ENCODE data around the gene NATD1. TPM values are rescaled to one million over a fixed set of nuclear protein-coding genes. Genes with fewer than 3 reads are reported as not detected.

NATD1 gene
- total RNA-seq, 2 donors from 2014 or later = 1.8 to 2.3 TPM

GRCh38 chr17:21272881-21273792 lies 19.9 kb upstream of the NATD1 start:
- ATAC-seq (replicated peaks) = no peak
- Mint-ChIP-seq H3K4me3 (no peak overlapping the region), H3K27me3 (no peaks in the 10 kb centered on the region), H3K4me1 (peaks cover 11% of the 10 kb centered on the region), H3K9me3 (no peaks in the 10 kb centered on the region), H3K27ac (no peak overlapping the region), H3K36me3 (ENCODE audit: low read depth) (no peaks in the 10 kb centered on the region)

- Mint-ChIP-seq H3K4me3 (no peak overlapping the region), H3K36me3 (ENCODE audit: low read depth) (no peaks in the 10 kb centered on the region), H3K4me1 (peaks cover 11% of the 10 kb centered on the region), H3K9me3 (no peaks in the 10 kb centered on the region), H3K27ac (no peak overlapping the region), H3K27me3 (no peaks in the 10 kb centered on the region)
- no peak for ATAC-seq (replicated peaks)
These were observed 19.0 kb upstream of the NATD1 start for GRCh38 chr17:21272250-21272649.

DNA sequence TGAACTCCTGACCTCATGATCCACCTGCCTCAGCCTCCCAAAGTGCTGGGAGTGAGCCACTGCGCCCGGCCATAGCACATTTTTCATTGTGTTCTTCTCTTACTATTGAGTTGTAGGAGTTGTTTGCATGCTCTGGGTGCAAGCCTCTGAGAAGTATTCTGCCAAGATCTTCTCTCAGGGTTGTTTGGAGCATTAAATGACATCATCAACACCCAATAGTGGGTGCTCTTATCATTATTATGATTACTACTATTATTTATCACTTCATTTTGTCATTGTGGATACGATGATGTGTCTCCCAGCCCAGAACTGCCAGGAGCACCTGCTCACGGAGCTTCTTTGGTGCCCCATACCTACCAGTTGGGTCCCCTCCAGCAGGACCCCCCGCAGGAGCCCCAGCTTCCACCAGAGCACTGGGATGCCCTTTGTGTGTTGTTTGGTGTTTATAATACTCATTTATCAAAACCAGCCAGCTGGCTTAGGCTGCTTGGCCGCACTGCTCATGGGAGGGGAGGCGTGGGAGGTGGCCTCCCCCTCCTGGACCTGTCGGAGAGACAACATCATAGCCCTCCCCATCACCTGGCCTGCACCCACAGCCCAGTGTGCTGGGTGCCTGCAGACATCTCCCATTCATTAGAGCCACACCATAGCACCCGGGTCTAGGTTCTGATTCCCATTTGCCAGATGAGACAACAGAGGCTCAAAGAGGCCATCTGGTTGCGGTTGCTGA lies 18.4 kb upstream of the NATD1 start:
- ATAC-seq (replicated peaks) = no peak
- Mint-ChIP-seq H3K9me3 (no peaks in the 10 kb centered on the region), H3K4me1 (peaks cover 11% of the 10 kb centered on the region), H3K36me3 (ENCODE audit: low read depth) (no peaks in the 10 kb centered on the region), H3K27ac (no peak overlapping the region), H3K4me3 (no peak overlapping the region), H3K27me3 (no peaks in the 10 kb centered on the region)

DNA sequence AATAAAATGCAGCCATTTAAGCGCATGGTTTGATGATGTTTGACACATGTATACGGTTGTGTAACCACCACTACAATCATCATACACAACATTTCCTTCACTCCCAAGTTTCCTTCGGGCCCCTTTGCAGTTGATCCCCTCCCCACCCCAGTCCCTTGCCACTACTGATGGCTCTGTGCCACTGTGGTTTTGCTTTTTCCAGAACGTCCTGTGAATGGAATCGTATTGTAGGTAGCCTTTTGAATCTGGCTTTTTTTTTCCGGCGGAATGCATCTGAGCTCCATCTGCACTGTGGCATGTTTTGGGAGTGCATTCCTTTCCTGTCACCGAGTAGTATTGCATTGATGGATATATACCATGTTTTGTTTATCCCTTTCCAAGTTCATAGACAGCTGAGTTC lies 16.2 kb upstream of the NATD1 start:
- H3K27ac Mint-ChIP-seq = peak overlapping the region; percentile 85
- H3K9me3 Mint-ChIP-seq = no peaks in the 10 kb centered on the region
- H3K27me3 Mint-ChIP-seq = no peaks in the 10 kb centered on the region
- H3K4me1 Mint-ChIP-seq = peaks cover 5% of the 10 kb centered on the region
- H3K36me3 Mint-ChIP-seq (ENCODE audit: low read depth) = no peaks in the 10 kb centered on the region
- no peak for ATAC-seq (replicated peaks)
- H3K4me3 Mint-ChIP-seq = no peak overlapping the region

GRCh38 chr17:21268596-21269188 lies 15.5 kb upstream of the NATD1 start:
- no peaks in the 10 kb centered on the region for H3K36me3 Mint-ChIP-seq (ENCODE audit: low read depth)
- H3K4me3 Mint-ChIP-seq = no peak overlapping the region
- no peaks in the 10 kb centered on the region for H3K9me3 Mint-ChIP-seq
- peaks cover 5% of the 10 kb centered on the region for H3K4me1 Mint-ChIP-seq
- no peaks in the 10 kb centered on the region for H3K27me3 Mint-ChIP-seq
- H3K27ac Mint-ChIP-seq = peak overlapping the region; percentile 85
- ATAC-seq (replicated peaks) = no peak

DNA sequence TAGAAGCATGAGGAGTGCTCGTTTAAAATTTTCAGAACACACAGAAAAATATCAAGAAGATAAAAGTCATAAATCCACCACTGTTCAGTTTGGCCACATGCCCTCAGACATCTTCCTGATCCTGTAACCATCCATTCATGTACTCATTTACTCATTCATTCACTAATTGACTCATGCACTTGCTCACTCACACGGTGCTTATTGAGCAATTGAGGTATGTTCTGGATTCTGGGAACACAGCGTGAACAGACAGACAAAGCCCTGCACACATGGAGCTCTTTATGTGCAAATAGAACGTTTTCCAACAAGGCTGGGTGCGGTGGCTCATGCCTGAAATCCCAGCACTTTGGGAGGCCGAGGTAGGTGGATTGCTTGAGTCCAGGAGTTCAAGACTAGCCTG lies 10.2 kb upstream of the NATD1 start:
- H3K36me3 Mint-ChIP-seq (ENCODE audit: low read depth) = no peaks in the 10 kb centered on the region
- no peak overlapping the region for H3K4me3 Mint-ChIP-seq
- peak; percentile 87 for ATAC-seq (replicated peaks)
- no peaks in the 10 kb centered on the region for H3K9me3 Mint-ChIP-seq
- no peak overlapping the region for H3K27ac Mint-ChIP-seq
- H3K27me3 Mint-ChIP-seq = no peaks in the 10 kb centered on the region
- peaks cover 9% of the 10 kb centered on the region for H3K4me1 Mint-ChIP-seq

GRCh38 chr17:21262259-21262993 lies 9.2 kb upstream of the NATD1 start:
- Mint-ChIP-seq H3K27ac (no peak overlapping the region), H3K9me3 (no peaks in the 10 kb centered on the region), H3K36me3 (ENCODE audit: low read depth) (no peaks in the 10 kb centered on the region), H3K4me3 (no peak overlapping the region), H3K4me1 (peaks cover 8% of the 10 kb centered on the region), H3K27me3 (no peaks in the 10 kb centered on the region)
- ATAC-seq (replicated peaks) = no peak

- Mint-ChIP-seq H3K9me3 (no peaks in the 10 kb centered on the region), H3K27ac (no peak overlapping the region)
These were observed 5.4 kb upstream of the NATD1 start for GRCh38 chr17:21258593-21258992.

GRCh38 chr17:21253646-21254441 lies 634 bp upstream of the NATD1 start:
- peak; percentile 26 for ATAC-seq (replicated peaks)
- Mint-ChIP-seq H3K27ac (peak overlapping the region; percentile 42), H3K4me1 (peaks cover 4% of the 10 kb centered on the region), H3K36me3 (ENCODE audit: low read depth) (no peaks in the 10 kb centered on the region), H3K4me3 (peak overlapping the region; percentile 82), H3K9me3 (no peaks in the 10 kb centered on the region), H3K27me3 (no peaks in the 10 kb centered on the region)

More at GRCh38 chr17:21258593-21258992, 5.4 kb upstream of the NATD1 start:
- no peaks in the 10 kb centered on the region for H3K36me3 Mint-ChIP-seq (ENCODE audit: low read depth)
- no peak overlapping the region for H3K4me3 Mint-ChIP-seq
- no peaks in the 10 kb centered on the region for H3K27me3 Mint-ChIP-seq
- no peak for ATAC-seq (replicated peaks)
- peaks cover 8% of the 10 kb centered on the region for H3K4me1 Mint-ChIP-seq

DNA sequence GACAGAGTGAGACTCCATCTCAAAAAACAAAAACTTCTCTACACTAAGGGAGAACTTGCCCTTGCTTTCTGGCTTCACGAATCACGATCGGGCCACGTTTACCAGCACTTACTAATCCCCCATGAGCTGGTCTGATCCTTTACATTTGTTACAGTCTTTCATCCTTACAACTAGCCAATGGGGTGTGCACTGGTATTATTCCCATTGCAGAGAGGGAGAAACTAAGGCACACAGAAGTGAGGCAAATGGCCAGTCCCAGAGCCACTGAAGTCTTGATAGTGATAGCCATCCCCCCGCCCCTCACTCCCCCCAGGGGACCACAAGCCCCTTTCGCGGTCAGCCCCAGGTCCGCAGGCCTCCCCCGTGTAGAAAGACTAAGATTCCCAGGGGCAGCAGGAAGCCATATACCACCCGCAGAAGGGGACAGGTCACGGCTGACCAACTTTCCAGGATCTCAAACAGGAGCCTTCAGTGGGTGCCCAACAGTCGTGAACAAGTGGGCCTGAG lies 868 bp downstream of the NATD1 start:
- Mint-ChIP-seq H3K36me3 (ENCODE audit: low read depth) (no peaks in the 10 kb centered on the region), H3K4me3 (peak overlapping the region; percentile 69), H3K27me3 (no peaks in the 10 kb centered on the region), H3K9me3 (no peaks in the 10 kb centered on the region), H3K4me1 (no peaks in the 10 kb centered on the region), H3K27ac (no peak overlapping the region)
- no peak for ATAC-seq (replicated peaks)

DNA sequence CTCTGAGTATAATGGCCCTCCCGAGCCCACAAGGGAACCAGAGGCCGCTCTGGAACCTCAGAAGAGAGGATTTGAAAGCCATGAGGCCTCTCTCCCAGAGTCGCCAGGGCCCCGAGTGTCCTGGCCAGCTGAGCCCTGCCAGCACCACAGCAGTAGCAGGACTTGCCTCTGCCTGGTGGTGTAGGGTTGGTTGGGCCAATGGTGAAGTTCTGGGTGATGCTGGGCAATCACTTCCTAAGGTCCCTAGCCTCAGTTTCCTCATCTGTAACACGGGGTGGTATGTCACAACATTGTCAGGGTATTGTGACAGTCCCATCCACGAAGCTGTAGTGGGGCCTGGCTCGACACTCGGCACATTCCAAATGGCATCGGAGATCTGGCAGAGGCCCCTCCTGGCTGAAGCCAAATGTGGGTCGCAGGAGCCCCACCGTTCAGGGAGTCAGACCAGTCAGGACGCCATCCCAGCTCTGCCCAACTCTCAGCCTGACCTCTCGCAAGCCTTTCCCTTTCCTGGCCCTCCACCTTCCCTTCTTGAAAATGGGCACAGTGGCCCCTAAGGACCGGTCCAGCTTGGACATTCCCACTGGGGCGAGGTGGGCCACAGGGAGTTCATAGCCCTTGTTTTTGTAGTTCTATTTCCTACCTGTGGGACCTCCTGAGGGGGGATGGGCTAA lies 1.7 kb downstream of the NATD1 start:
- no peaks in the 10 kb centered on the region for H3K36me3 Mint-ChIP-seq (ENCODE audit: low read depth)
- no peak overlapping the region for H3K27ac Mint-ChIP-seq
- no peak for ATAC-seq (replicated peaks)
- no peak overlapping the region for H3K4me3 Mint-ChIP-seq
- H3K27me3 Mint-ChIP-seq = no peaks in the 10 kb centered on the region
- H3K9me3 Mint-ChIP-seq = no peaks in the 10 kb centered on the region
- no peaks in the 10 kb centered on the region for H3K4me1 Mint-ChIP-seq

GRCh38 chr17:21250854-21251253 lies 2.4 kb downstream of the NATD1 start:
- Mint-ChIP-seq H3K4me1 (no peaks in the 10 kb centered on the region), H3K27ac (no peak overlapping the region), H3K36me3 (ENCODE audit: low read depth) (no peaks in the 10 kb centered on the region), H3K9me3 (no peaks in the 10 kb centered on the region), H3K4me3 (no peak overlapping the region), H3K27me3 (no peaks in the 10 kb centered on the region)
- ATAC-seq (replicated peaks) = no peak

Measured in activated T-helper 17 cell treated with anti-CD3 and anti-CD28 coated beads, Interleukin-2, amount 50 U/mL, for 72 hours (primary cell).